Measurements from ENCODE around the gene FAM200A. TPM values are rescaled to one million over a fixed set of nuclear protein-coding genes. Genes with fewer than 3 reads are reported as not detected.

Gene FAM200A
- total and polyA plus RNA-seq, 2 experiments from 2014 or later = 7.7 to 7.9 TPM

DNA sequence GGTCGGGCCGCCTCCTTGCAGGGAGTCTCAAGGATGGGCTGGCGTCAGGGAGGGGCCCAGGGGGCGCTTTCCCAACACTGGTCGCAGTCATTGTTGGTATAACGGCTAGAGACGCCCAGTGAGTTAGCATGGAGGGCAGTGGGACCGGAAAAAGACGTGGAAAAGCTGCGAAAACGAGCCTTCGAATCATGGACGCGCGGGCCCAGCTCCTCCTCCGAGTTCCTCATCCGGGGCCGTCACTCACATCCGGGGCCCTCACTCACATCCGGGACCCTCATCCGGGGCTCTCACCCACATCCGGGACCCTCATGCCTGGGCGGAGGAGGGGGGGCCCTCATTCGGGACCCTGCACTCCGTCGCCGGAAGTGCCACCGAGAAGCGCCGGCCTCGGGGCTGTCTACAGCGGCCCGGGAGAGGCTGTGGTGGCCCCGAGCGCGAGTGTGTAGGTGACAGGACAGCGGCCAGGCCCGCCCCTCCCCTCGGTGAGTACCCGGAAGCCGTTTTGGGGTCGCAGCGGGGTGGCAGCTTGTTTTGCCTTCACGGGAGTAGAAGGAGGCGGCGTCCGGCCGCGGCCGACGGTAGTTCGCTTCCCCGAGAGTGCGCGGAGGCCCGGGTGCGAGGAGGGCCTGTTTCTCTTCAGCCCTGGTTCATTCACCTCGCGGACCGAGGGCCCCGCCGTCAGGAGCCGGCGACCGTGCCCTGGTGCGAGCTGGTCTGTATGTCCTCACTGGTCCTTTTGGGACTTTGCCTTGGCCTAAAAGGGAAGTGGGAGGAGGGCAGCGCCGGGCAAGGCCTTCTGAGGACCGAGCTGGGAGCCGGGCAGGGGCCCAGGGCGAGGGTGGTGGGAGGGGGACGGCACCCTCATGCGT is 6.6 kb upstream of the FAM200A start, which contains the start of gene ZNF655:
TSS of gene ZNF655 (plus strand) at position 337 of the 869 bp plus-strand sequence. CDS start 1,918 bp downstream, outside the sequence.
- Histone ChIP-seq H3K4me1 (ENCODE audit: insufficient read depth) (peaks cover 7% of the 10 kb centered on the region), H3K4me3 (peak within 1 kb of the TSS; percentile 99), H3K27ac (ENCODE audit: low read depth) (peak within 1 kb of the TSS; percentile 97), H3K27me3 (ENCODE audit: insufficient read depth) (no peaks in the 10 kb centered on the region), H3K4me2 (peak within 1 kb of the TSS; percentile 98), H4K20me1 (replicated peaks; ENCODE audit: insufficient read depth) (peaks cover 19% of the 10 kb centered on the region), H3F3A (replicated peaks; ENCODE audit: low read depth) (peaks cover 29% of the 10 kb centered on the region), H2AFZ (peak within 1 kb of the TSS; percentile 98), H3K9me2 (ENCODE audit: insufficient read depth) (no peaks in the 10 kb centered on the region), H3K79me2 (replicated peaks; ENCODE audit: insufficient read depth) (peaks cover 49% of the 10 kb centered on the region), H3K36me3 (ENCODE audit: insufficient read depth) (peaks cover 20% of the 10 kb centered on the region)
- Mint-ChIP-seq H3K4me3 (peak within 1 kb of the TSS; percentile 98), H3K27ac (peak within 1 kb of the TSS; percentile 92), H3K9me3 (no peaks in the 10 kb centered on the region), H3K4me1 (peaks cover 4% of the 10 kb centered on the region), H3K36me3 (ENCODE audit: low read depth) (peaks cover 37% of the 10 kb centered on the region), H3K27me3 (ENCODE audit: insufficient read depth, low read depth, poor library complexity) (peaks cover 11% of the 10 kb centered on the region)
- ATAC-seq = peak; percentile 97
- TF ChIP-seq, protein P1, sequence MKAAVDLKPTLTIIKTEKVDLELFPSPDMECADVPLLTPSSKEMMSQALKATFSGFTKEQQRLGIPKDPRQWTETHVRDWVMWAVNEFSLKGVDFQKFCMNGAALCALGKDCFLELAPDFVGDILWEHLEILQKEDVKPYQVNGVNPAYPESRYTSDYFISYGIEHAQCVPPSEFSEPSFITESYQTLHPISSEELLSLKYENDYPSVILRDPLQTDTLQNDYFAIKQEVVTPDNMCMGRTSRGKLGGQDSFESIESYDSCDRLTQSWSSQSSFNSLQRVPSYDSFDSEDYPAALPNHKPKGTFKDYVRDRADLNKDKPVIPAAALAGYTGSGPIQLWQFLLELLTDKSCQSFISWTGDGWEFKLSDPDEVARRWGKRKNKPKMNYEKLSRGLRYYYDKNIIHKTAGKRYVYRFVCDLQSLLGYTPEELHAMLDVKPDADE (IDR thresholded peaks at IDR 0.05) = peak; percentile 96
- TF ChIP-seq ZNF114 (CRISPR knock-in tag; IDR thresholded peaks at IDR 0.05) (no peak), EZH2phosphoT487 (IDR thresholded peaks at IDR 0.05; ENCODE audit: unreplicated experiment) (no peak), REST (IDR thresholded peaks at IDR 0.05; ENCODE audit: unreplicated experiment) (no peak), CREB1 (CRISPR knock-in tag; IDR thresholded peaks at IDR 0.05; ENCODE audit: low read depth) (peak; percentile 67), JUNB (IDR thresholded peaks at IDR 0.05; ENCODE audit: unreplicated experiment) (no peak), POLR2AphosphoS5 (IDR thresholded peaks at IDR 0.05; ENCODE audit: low read depth) (peak; percentile 86)
- TF ChIP-seq, protein P2, sequence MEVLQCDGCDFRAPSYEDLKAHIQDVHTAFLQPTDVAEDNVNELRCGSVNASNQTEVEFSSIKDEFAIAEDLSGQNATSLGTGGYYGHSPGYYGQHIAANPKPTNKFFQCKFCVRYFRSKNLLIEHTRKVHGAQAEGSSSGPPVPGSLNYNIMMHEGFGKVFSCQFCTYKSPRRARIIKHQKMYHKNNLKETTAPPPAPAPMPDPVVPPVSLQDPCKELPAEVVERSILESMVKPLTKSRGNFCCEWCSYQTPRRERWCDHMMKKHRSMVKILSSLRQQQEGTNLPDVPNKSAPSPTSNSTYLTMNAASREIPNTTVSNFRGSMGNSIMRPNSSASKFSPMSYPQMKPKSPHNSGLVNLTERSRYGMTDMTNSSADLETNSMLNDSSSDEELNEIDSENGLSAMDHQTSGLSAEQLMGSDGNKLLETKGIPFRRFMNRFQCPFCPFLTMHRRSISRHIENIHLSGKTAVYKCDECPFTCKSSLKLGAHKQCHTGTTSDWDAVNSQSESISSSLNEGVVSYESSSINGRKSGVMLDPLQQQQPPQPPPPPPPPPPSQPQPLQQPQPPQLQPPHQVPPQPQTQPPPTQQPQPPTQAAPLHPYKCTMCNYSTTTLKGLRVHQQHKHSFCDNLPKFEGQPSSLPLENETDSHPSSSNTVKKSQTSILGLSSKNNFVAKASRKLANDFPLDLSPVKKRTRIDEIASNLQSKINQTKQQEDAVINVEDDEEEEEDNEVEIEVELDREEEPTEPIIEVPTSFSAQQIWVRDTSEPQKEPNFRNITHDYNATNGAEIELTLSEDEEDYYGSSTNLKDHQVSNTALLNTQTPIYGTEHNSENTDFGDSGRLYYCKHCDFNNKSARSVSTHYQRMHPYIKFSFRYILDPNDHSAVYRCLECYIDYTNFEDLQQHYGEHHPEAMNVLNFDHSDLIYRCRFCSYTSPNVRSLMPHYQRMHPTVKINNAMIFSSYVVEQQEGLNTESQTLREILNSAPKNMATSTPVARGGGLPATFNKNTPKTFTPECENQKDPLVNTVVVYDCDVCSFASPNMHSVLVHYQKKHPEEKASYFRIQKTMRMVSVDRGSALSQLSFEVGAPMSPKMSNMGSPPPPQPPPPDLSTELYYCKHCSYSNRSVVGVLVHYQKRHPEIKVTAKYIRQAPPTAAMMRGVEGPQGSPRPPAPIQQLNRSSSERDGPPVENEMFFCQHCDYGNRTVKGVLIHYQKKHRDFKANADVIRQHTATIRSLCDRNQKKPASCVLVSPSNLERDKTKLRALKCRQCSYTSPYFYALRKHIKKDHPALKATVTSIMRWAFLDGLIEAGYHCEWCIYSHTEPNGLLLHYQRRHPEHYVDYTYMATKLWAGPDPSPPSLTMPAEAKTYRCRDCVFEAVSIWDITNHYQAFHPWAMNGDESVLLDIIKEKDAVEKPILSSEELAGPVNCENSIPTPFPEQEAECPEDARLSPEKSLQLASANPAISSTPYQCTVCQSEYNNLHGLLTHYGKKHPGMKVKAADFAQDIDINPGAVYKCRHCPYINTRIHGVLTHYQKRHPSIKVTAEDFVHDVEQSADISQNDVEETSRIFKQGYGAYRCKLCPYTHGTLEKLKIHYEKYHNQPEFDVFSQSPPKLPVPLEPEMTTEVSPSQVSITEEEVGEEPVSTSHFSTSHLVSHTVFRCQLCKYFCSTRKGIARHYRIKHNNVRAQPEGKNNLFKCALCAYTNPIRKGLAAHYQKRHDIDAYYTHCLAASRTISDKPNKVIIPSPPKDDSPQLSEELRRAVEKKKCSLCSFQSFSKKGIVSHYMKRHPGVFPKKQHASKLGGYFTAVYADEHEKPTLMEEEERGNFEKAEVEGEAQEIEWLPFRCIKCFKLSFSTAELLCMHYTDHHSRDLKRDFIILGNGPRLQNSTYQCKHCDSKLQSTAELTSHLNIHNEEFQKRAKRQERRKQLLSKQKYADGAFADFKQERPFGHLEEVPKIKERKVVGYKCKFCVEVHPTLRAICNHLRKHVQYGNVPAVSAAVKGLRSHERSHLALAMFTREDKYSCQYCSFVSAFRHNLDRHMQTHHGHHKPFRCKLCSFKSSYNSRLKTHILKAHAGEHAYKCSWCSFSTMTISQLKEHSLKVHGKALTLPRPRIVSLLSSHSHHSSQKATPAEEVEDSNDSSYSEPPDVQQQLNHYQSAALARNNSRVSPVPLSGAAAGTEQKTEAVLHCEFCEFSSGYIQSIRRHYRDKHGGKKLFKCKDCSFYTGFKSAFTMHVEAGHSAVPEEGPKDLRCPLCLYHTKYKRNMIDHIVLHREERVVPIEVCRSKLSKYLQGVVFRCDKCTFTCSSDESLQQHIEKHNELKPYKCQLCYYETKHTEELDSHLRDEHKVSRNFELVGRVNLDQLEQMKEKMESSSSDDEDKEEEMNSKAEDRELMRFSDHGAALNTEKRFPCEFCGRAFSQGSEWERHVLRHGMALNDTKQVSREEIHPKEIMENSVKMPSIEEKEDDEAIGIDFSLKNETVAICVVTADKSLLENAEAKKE (CRISPR knock-in tag; IDR thresholded peaks at IDR 0.05) = no peak
- TF ChIP-seq, protein P3, sequence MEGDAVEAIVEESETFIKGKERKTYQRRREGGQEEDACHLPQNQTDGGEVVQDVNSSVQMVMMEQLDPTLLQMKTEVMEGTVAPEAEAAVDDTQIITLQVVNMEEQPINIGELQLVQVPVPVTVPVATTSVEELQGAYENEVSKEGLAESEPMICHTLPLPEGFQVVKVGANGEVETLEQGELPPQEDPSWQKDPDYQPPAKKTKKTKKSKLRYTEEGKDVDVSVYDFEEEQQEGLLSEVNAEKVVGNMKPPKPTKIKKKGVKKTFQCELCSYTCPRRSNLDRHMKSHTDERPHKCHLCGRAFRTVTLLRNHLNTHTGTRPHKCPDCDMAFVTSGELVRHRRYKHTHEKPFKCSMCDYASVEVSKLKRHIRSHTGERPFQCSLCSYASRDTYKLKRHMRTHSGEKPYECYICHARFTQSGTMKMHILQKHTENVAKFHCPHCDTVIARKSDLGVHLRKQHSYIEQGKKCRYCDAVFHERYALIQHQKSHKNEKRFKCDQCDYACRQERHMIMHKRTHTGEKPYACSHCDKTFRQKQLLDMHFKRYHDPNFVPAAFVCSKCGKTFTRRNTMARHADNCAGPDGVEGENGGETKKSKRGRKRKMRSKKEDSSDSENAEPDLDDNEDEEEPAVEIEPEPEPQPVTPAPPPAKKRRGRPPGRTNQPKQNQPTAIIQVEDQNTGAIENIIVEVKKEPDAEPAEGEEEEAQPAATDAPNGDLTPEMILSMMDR (conservative IDR thresholded peaks at IDR 0.05; ENCODE audit: low read depth in 2 of 2) = no peak
- DNase-seq (ENCODE audit: low spot score) = peak; percentile 98

Data from GM23338 (cell line).